AG04449 (cell line): ENCODE data around the gene HOXC11.
A peak's percentile ranks its signal among the peaks of the same experiment; 100 is the strongest.

Experiments
- CTCF ChIA-PET: fragments of 350-600 bp; formaldehyde crosslinking; extraction: SDS; loops from one replicate; lab custom pipeline; 2021; ENCODE audit warnings: antibody characterized with exemption; lab: Yijun Ruan, JAX
- POLR2A ChIA-PET: fragments of 400-600, 350-600 bp; formaldehyde crosslinking; extraction: SDS; loops from one replicate; lab custom pipeline; 2020; ENCODE audit warnings: antibody characterized with exemption, inconsistent platforms; lab: Yijun Ruan, JAX
- DNase-seq: peaks from one replicate; pipeline ENCODE4 v3.0.0-alpha.2; 2010; ENCODE audit warnings: low read depth, low spot score
- H3K4me3 ChIP-seq: 2 replicates; pipeline ENCODE4 v1.5.1; 2011; ENCODE audit warnings: low read depth, mild to moderate bottlenecking, control low read depth, low read length
- CTCF ChIP-seq: IDR thresholded peaks from one replicate; pipeline ENCODE4 v1.5.1; 2011; ENCODE audit warnings: mild to moderate bottlenecking, moderate library complexity, low read length, control low read depth, inconsistent platforms; ENCODE audit not compliant: insufficient read depth; ENCODE audit errors: missing control alignments

HOXC11 gene

GRCh38 chr12:53976172-53976822 lies 3.4 kb downstream of the HOXC11 start:
- CTCF ChIA-PET, result interaction anchor here (0.6 to 3.1 kb wide), 10 partner anchors 9 to 463 kb away, joined by 3 to 19 read pairs (median 6); partner anchors contain the start of gene HOXC10
- peak overlapping the region; percentile 76 for H3K4me3 ChIP-seq
- no peak for TF ChIP-seq CTCF
- POLR2A ChIA-PET, result interaction anchor here (0.7 to 1.7 kb wide), 5 partner anchors 9 to 232 kb away, joined by 3 to 5 read pairs (median 4); no protein-coding TSS in a partner anchor
- no peak for DNase-seq

GRCh38 chr12:53976823-53977595 lies 4.1 kb downstream of the HOXC11 start:
- no peak for TF ChIP-seq CTCF
- DNase-seq, result no peak
- ChIA-PET CTCF (interaction anchor here (1.0 to 3.1 kb wide), 10 partner anchors 8 to 275 kb away, joined by 3 to 19 read pairs (median 6); partner anchors contain the start of gene HOXC10), POLR2A (interaction anchor here (0.7 to 1.7 kb wide), 5 partner anchors 9 to 231 kb away, joined by 3 to 5 read pairs (median 4); no protein-coding TSS in a partner anchor)
- no peak overlapping the region for H3K4me3 ChIP-seq

- TF ChIP-seq CTCF, result no peak
- ChIA-PET POLR2A (no interaction called here), CTCF (interaction anchor here (0.7 to 3.1 kb wide), 6 partner anchors 7 to 233 kb away, joined by 4 to 19 read pairs (median 8); partner anchors contain the start of gene HOXC10)
- no peak for DNase-seq
- H3K4me3 ChIP-seq, result peak overlapping the region; percentile 31
These were observed 4.9 kb downstream of the HOXC11 start for GRCh38 chr12:53977596-53978445.

- ChIA-PET CTCF (interaction anchor here (0.7 to 3.6 kb wide), 5 partner anchors 229 to 235 kb away, joined by 4 to 23 read pairs (median 6); no protein-coding TSS in a partner anchor), POLR2A (interaction anchor here (0.7 kb wide), 1 partner anchor 10 kb away, joined by 3 read pairs; no protein-coding TSS in a partner anchor)
- no peak for TF ChIP-seq CTCF
- H3K4me3 ChIP-seq, result no peak overlapping the region
- no peak for DNase-seq
These were observed 5.8 kb downstream of the HOXC11 start for GRCh38 chr12:53978477-53979356.

GRCh38 chr12:53980104-53980801 lies 7.3 kb downstream of the HOXC11 start:
- CTCF ChIA-PET, result interaction anchor here (1.2 to 3.6 kb wide), 13 partner anchors 9 to 238 kb away, joined by 4 to 23 read pairs (median 7); no protein-coding TSS in a partner anchor
- H3K4me3 ChIP-seq, result peak overlapping the region; percentile 62
- no peak for DNase-seq
- POLR2A ChIA-PET, result interaction anchor here (0.9 to 1.5 kb wide), 4 partner anchors 11 to 221 kb away, joined by 5 to 6 read pairs (median 5); no protein-coding TSS in a partner anchor
- TF ChIP-seq CTCF, result no peak
